K562 (cell line): Measurements from ENCODE around the gene STIL. TPM values are rescaled to one million over a fixed set of nuclear protein-coding genes. Genes with fewer than 3 reads are reported as not detected.

Source experiments
- BACH1 ChIP-seq: fragments of 200-800 bp; sonication (Bioruptor generic); IDR thresholded peaks from 2 replicates; pipeline ENCODE4 v1.6.1; 2016; ENCODE audit warnings: missing genetic modification characterization, missing compliant biosample characterization
- BCLAF1 ChIP-seq, 2 experiments: fragments of 450-650 bp in 1 of 2; IDR thresholded peaks; 2 replicates each; pipeline ENCODE4 v1.6.1; 2011 to 2017; ENCODE audit warnings: low read depth in 2 of 2, antibody characterized with exemption in 1 of 2, borderline replicate concordance in 1 of 2, low read length in 1 of 2, mild to moderate bottlenecking in 1 of 2, mixed read lengths in 1 of 2; ENCODE audit not compliant: control insufficient read depth in 1 of 2
- CHD4 ChIP-seq: fragments of 200-600 bp; sonication (generic); IDR thresholded peaks from 3 replicates; pipeline ENCODE4 v1.6.1; 2012; ENCODE audit warnings: low read depth, mild to moderate bottlenecking, mixed read lengths, low read length, inconsistent platforms; ENCODE audit not compliant: insufficient read depth, insufficient replicate concordance, poor library complexity, severe bottlenecking
- DMBX1 ChIP-seq: fragments of 250-450 bp; sonication (Bioruptor Pico); IDR thresholded peaks from 2 replicates; pipeline ENCODE4 v1.8.0; 2022; ENCODE audit warnings: inconsistent platforms, mild to moderate bottlenecking, moderate library complexity, borderline replicate concordance
- ELF2 ChIP-seq: fragments of 250-450 bp; sonication (Bioruptor Pico); IDR thresholded peaks from 2 replicates; pipeline ENCODE4 v1.5.0; 2021; ENCODE audit warnings: mild to moderate bottlenecking
- ELF4 ChIP-seq: fragments of 450-650 bp; formaldehyde crosslinking; IDR thresholded peaks from 2 replicates; pipeline ENCODE4 v1.4.0; 2022; ENCODE audit warnings: missing genetic modification characterization
- HDAC1 ChIP-seq, 2 experiments: fragments of 450-650 bp; IDR thresholded peaks; 2 replicates each; pipeline ENCODE4 v1.6.1; 2016 to 2017; ENCODE audit warnings: inconsistent platforms in 1 of 2, mild to moderate bottlenecking in 1 of 2, moderate library complexity in 1 of 2
- MEF2A ChIP-seq: IDR thresholded peaks from 2 replicates; pipeline ENCODE4 v1.6.1; 2011; ENCODE audit warnings: low read depth, mild to moderate bottlenecking, low read length, moderate library complexity; ENCODE audit not compliant: control insufficient read depth
- POLR2B ChIP-seq: fragments of 450-650 bp; IDR thresholded peaks from 2 replicates; pipeline ENCODE4 v1.6.1; 2018; ENCODE audit warnings: low read depth; ENCODE audit not compliant: partially characterized antibody
- SNRNP70 ChIP-seq: fragments of 200-400 bp; formaldehyde crosslinking; optimal IDR thresholded peaks from 2 replicates; pipeline ENCODE3; 2017; ENCODE audit warnings: low read depth, low read length
- TCF7L2 ChIP-seq: fragments of 150-350 bp; IDR thresholded peaks from 2 replicates; pipeline ENCODE4 v1.6.1; 2016; ENCODE audit warnings: low read depth, mild to moderate bottlenecking, low read length, moderate library complexity
- TEAD4 ChIP-seq, 2 experiments: sonication (generic) in 1 of 2; formaldehyde crosslinking in 1 of 2; IDR thresholded peaks; 2 replicates each; pipeline versions ENCODE4 v1.6.1 to v1.8.0; 2012 to 2022; ENCODE audit warnings: borderline replicate concordance in 1 of 2, inconsistent platforms in 1 of 2, low read length in 1 of 2, mild to moderate bottlenecking in 1 of 2, missing genetic modification reagents in 1 of 2
- ZNF121 ChIP-seq: sonication (generic); formaldehyde crosslinking; conservative IDR thresholded peaks from 2 replicates; pipeline ENCODE4 v1.8.0; 2022; ENCODE audit warnings: missing genetic modification reagents
- ZNF124 ChIP-seq: sonication (generic); formaldehyde crosslinking; IDR thresholded peaks from 2 replicates; pipeline ENCODE4 v1.8.1; 2022; ENCODE audit warnings: missing genetic modification reagents
- ZNF551 ChIP-seq: fragments of 250-450 bp; sonication (Bioruptor Pico); IDR thresholded peaks from 2 replicates; pipeline ENCODE4 v1.5.0; 2021; ENCODE audit warnings: mild to moderate bottlenecking, moderate library complexity
- ZNF561 ChIP-seq: fragments of 450-650 bp; formaldehyde crosslinking; conservative IDR thresholded peaks from 2 replicates; pipeline ENCODE4 v1.4.0; 2020; ENCODE audit warnings: mild to moderate bottlenecking, moderate library complexity
- polyA plus RNA-seq, 8 experiments: library from polyadenylated mRNA; depleted of rRNA in 4 of 8; stranded (reverse) in 5 of 8; unstranded in 3 of 8; fragments of >200 nt; fragmentation: Nextera tagmentation in 2 of 8; fragmentation: Illumina TruSeq in 1 of 8; extraction: Ambion mirVana in 2 of 8; extraction: Trizol in 1 of 8; gene quantifications; 2 replicates each; pipeline versions ENCODE4 v1.2.1 to v1.2.3, GENCODE V29; 2011 to 2014; ENCODE audit warnings: inconsistent platforms in 1 of 8, missing spikeins in 1 of 8
- total RNA-seq, 7 experiments: library from RNA; depleted of rRNA in 6 of 7; stranded (reverse); fragments of >200 nt in 6 of 7; fragmentation: Illumina TruSeq in 2 of 7; extraction: Trizol in 2 of 7; gene quantifications; 2 replicates each; pipeline versions ENCODE4 v1.2.1 to v1.2.3, GENCODE V29; 2011 to 2021; ENCODE audit warnings: low replicate concordance in 1 of 7
- TF ChIP-seq, protein P1 (sequence below), 2 experiments: fragments of 450-650 bp; formaldehyde crosslinking in 1 of 2; IDR thresholded peaks; 2 replicates each; pipeline versions ENCODE4 v1.4.0 to v1.6.1; 2014 to 2020; ENCODE audit warnings: mild to moderate bottlenecking in 2 of 2, borderline replicate concordance in 1 of 2, low read depth in 1 of 2

Gene STIL
- total and polyA plus RNA-seq, 9 of the 15 experiments (the other 6 are each of a cell fraction or from before 2014, with no cell fraction given): 10.5 to 77.4 (median 39.6) TPM

DNA sequence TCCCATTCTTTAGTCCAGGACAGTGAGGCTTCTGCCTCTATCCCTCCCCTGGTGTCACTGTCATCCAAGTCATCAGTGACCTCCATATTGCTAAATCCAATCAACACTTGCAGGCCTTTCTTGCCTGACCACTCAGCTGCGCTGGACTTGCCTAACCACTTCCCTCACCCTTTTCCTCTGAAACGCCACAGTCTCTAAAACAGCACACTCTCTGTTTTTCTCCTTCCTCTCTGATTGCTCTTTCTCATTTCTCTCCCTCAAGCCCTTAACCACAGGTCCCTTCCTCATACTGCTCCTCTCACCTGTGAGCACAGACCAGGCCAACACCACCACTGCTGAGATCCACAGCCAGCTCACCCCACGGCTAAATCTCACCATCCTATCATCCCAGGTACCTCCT is 99.4 kb downstream of the STIL start (continued):
- TF ChIP-seq, protein P1, sequence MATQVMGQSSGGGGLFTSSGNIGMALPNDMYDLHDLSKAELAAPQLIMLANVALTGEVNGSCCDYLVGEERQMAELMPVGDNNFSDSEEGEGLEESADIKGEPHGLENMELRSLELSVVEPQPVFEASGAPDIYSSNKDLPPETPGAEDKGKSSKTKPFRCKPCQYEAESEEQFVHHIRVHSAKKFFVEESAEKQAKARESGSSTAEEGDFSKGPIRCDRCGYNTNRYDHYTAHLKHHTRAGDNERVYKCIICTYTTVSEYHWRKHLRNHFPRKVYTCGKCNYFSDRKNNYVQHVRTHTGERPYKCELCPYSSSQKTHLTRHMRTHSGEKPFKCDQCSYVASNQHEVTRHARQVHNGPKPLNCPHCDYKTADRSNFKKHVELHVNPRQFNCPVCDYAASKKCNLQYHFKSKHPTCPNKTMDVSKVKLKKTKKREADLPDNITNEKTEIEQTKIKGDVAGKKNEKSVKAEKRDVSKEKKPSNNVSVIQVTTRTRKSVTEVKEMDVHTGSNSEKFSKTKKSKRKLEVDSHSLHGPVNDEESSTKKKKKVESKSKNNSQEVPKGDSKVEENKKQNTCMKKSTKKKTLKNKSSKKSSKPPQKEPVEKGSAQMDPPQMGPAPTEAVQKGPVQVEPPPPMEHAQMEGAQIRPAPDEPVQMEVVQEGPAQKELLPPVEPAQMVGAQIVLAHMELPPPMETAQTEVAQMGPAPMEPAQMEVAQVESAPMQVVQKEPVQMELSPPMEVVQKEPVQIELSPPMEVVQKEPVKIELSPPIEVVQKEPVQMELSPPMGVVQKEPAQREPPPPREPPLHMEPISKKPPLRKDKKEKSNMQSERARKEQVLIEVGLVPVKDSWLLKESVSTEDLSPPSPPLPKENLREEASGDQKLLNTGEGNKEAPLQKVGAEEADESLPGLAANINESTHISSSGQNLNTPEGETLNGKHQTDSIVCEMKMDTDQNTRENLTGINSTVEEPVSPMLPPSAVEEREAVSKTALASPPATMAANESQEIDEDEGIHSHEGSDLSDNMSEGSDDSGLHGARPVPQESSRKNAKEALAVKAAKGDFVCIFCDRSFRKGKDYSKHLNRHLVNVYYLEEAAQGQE (IDR thresholded peaks at IDR 0.05; ENCODE audit: borderline replicate concordance): no peak
- TF ChIP-seq, protein P1 (CRISPR knock-in tag; IDR thresholded peaks at IDR 0.05; ENCODE audit: low read depth): no peak
- TF ChIP-seq TCF7L2: no peak
- no peak for TF ChIP-seq TEAD4 (IDR thresholded peaks at IDR 0.05; ENCODE audit: low read length)
- no peak for TF ChIP-seq TEAD4 (CRISPR knock-in tag; IDR thresholded peaks at IDR 0.05; ENCODE audit: borderline replicate concordance)
- no peak for TF ChIP-seq CHD4
- no peak for TF ChIP-seq ELF2 (CRISPR knock-in tag)
- TF ChIP-seq SNRNP70: no peak
- peak; percentile 71 for TF ChIP-seq POLR2B
- 0 out of 2 replicates have a peak, but pooled peaks have one; percentile 7 for TF ChIP-seq ELF4
- no peak for TF ChIP-seq BCLAF1 (IDR thresholded peaks at IDR 0.05; ENCODE audit: borderline replicate concordance in 1 of 2, control insufficient read depth in 1 of 2, low read depth in 2 of 2, low read length in 1 of 2)
- TF ChIP-seq ZNF561 (CRISPR knock-in tag): no peak
- no peak for TF ChIP-seq ZNF121 (CRISPR knock-in tag)
- TF ChIP-seq ZNF124 (CRISPR knock-in tag): no peak
- TF ChIP-seq MEF2A: no peak
- TF ChIP-seq ZNF551: no peak
- TF ChIP-seq BACH1 (tag): no peak
- TF ChIP-seq DMBX1 (CRISPR knock-in tag): no peak
- 0 out of 4 replicates have a peak, but pooled peaks of 1 of the 2 experiments have one; percentile 19 for TF ChIP-seq HDAC1 (IDR thresholded peaks at IDR 0.05)
